HG03469 (cell line): ENCODE measurements around the gene VSNL1.

Source experiments
- ATAC-seq: cut with Tn5 transposase; IDR thresholded peaks from one replicate; pipeline ENCODE4 v1.9.1; 2021; ENCODE audit warnings: mild to moderate bottlenecking, moderate library complexity, moderate number of reproducible peaks; ENCODE audit not compliant: unreplicated experiment

The VSNL1 gene

GRCh38 chr2:17682098-17682857, 141.8 kb downstream of the VSNL1 start:
- ATAC-seq: no peak

GRCh38 chr2:17683981-17684380, 143.5 kb downstream of the VSNL1 start:
- no peak for ATAC-seq

DNA sequence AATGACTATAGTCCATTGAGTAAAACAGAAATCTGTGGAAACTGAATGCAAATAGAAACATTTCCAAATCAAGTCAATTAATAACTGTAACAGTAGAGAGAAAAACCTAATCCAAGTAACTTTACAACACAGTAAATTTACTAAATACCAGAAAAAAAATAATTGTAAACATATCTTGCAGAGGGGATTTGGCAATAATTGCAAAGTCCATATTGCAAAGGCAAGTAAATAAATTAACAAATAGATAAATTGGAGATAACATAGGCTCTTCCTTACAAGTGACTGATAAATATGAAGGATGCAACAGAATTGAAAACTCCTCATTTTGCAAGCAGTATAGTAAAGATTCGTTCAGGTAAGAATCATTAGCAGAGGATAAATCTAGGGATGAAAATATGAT, 148.1 kb downstream of the VSNL1 start:
- no peak for ATAC-seq

DNA sequence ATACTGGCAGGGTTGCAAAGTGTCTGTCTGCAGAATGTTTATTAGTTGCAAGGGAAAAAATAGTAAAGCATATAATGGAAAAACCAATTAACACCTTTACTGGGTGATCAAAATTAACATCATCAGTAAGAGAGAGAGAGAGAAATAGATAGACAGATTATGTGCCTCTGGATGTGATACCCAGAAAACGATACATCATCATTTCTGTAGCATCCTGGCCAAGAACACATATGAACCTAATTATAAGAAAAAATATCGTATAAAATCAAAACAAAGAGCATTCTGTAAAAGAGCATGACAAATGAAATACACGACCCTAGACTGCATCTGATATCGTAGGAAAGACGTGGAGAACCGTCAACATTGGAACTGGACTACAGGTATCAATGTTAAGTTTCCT, 148.5 kb downstream of the VSNL1 start:
- no peak for ATAC-seq

GRCh38 chr2:17690776-17691175, 150.3 kb downstream of the VSNL1 start:
- no peak for ATAC-seq
